ENCODE data around the gene TMEM212.

The TMEM212 gene

DNA sequence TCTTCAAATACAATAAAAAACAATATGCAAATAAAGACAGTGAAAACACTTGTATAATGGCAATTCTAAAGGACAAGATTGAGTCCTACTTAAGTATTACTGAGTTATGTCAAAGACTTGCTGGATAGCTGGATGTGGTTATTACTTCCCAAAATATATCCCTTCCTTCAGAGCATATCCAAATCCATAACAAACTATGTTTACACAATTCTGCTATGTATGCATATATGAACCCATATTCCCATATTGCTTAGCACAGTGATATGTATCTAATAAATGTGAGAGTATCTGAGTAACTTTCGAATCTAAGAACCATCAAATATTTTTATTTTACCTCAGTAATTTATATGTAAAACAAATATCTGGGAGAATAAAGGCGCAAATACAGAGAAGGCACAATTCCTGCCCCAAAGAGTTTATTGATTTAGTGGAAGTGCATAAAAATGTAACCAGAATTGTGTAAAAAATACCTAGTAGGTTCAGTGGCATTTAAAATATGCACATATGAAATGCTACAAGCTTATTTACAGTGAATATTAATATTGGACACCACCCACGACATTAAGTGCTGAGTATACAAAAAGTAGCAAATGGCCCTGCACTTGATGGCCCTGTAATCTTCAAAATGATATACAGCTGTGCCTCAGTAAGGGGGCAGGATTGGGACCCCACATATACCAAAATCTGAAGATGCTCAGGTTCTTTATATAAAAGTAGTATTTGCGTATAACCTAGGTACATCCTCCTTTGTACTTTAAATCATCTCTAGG lies 37.1 kb downstream of the TMEM212 start:
- H3K27me3 ChIP-seq (ENCODE audit: control insufficient read depth in 1 of 2, insufficient read depth in 2 of 2, low read length in 2 of 2), result no peaks in the 10 kb centered on the region
- no peak overlapping the region for H3K4me3 ChIP-seq (ENCODE audit: low read depth in 1 of 2, low read length in 2 of 2)
- H3K36me3 ChIP-seq (ENCODE audit: insufficient read depth, low read length), result no peaks in the 10 kb centered on the region
- peaks cover 9% of the 10 kb centered on the region for H3K4me1 ChIP-seq (ENCODE audit: insufficient read depth, low read length)
- H3K9ac ChIP-seq (ENCODE audit: low read length), result no peak overlapping the region
- H3K9me3 ChIP-seq (ENCODE audit: low read length), result no peaks in the 10 kb centered on the region
- no peak overlapping the region for H3K27ac ChIP-seq (ENCODE audit: low read depth, low read length)

- Histone ChIP-seq H3K4me1 (ENCODE audit: insufficient read depth, low read length) (peaks cover 6% of the 10 kb centered on the region), H3K9me3 (ENCODE audit: low read length) (no peaks in the 10 kb centered on the region)
These were observed 38.1 kb downstream of the TMEM212 start for GRCh38 chr3:171881251-171881650.

GRCh38 chr3:171883257-171883892 lies 40.2 kb downstream of the TMEM212 start:
- Histone ChIP-seq H3K4me3 (ENCODE audit: low read depth in 1 of 2, low read length in 2 of 2) (no peak overlapping the region), H3K9ac (ENCODE audit: low read length) (no peak overlapping the region)

More at GRCh38 chr3:171881251-171881650, 38.1 kb downstream of the TMEM212 start:
- no peak overlapping the region for H3K4me3 ChIP-seq (ENCODE audit: low read depth in 1 of 2, low read length in 2 of 2)
- no peak overlapping the region for H3K9ac ChIP-seq (ENCODE audit: low read length)
- H3K27me3 ChIP-seq (ENCODE audit: control insufficient read depth in 1 of 2, insufficient read depth in 2 of 2, low read length in 2 of 2), result no peaks in the 10 kb centered on the region
- no peaks in the 10 kb centered on the region for H3K36me3 ChIP-seq (ENCODE audit: insufficient read depth, low read length)
- H3K27ac ChIP-seq (ENCODE audit: low read depth, low read length), result no peak overlapping the region

DNA sequence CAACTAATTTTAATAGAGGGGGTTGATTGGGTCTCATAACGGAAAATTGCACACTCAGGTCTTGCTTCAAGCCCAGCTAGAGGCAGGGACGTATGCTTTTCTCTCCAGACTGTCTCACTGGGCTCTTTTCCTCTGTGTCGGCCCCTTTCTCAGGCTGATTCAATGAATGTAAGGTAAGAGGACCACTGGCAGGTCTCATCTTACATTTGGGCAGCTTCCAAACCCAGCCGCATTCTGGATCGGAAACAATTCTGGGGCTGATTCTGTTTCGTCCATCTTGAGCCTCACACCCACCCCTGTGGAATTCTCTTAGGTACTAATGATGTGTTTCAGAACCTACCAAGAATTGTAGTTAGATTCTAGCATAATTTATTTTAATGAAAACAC lies 40.7 kb downstream of the TMEM212 start:
- no peak overlapping the region for H3K9ac ChIP-seq (ENCODE audit: low read length)
- no peaks in the 10 kb centered on the region for H3K27me3 ChIP-seq (ENCODE audit: control insufficient read depth in 1 of 2, insufficient read depth in 2 of 2, low read length in 2 of 2)
- no peaks in the 10 kb centered on the region for H3K36me3 ChIP-seq (ENCODE audit: insufficient read depth, low read length)
- H3K4me1 ChIP-seq (ENCODE audit: insufficient read depth, low read length), result no peaks in the 10 kb centered on the region
- H3K27ac ChIP-seq (ENCODE audit: low read depth, low read length), result no peak overlapping the region
- H3K4me3 ChIP-seq (ENCODE audit: low read depth in 1 of 2, low read length in 2 of 2), result no peak overlapping the region
- H3K9me3 ChIP-seq (ENCODE audit: low read length), result no peaks in the 10 kb centered on the region

More at GRCh38 chr3:171883257-171883892, 40.2 kb downstream of the TMEM212 start:
- H3K27me3 ChIP-seq (ENCODE audit: control insufficient read depth in 1 of 2, insufficient read depth in 2 of 2, low read length in 2 of 2), result no peaks in the 10 kb centered on the region
- no peaks in the 10 kb centered on the region for H3K36me3 ChIP-seq (ENCODE audit: insufficient read depth, low read length)
- H3K9me3 ChIP-seq (ENCODE audit: low read length), result no peaks in the 10 kb centered on the region
- H3K27ac ChIP-seq (ENCODE audit: low read depth, low read length), result no peak overlapping the region
- H3K4me1 ChIP-seq (ENCODE audit: insufficient read depth, low read length), result no peaks in the 10 kb centered on the region

DNA sequence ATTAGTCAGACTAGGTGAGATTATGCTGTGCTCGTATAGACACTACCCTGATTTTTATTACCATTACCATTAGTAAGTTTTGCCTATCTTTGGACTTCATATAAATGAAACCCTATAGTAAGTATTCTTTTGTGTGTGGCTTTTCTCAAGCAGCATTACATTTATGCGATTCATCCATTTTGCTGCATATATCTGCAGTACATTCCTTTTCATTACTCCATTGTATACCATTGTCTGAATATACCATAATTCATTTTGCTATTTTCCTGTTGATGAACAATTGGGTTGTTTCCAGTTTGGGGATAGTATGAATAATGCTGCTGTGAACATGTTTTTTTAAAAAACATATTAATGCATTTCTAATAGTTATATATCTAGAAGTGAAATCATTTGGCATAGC lies 45.3 kb downstream of the TMEM212 start:
- Histone ChIP-seq H3K9ac (ENCODE audit: low read length) (no peak overlapping the region), H3K27me3 (ENCODE audit: control insufficient read depth in 1 of 2, insufficient read depth in 2 of 2, low read length in 2 of 2) (no peaks in the 10 kb centered on the region), H3K4me1 (ENCODE audit: insufficient read depth, low read length) (no peaks in the 10 kb centered on the region), H3K36me3 (ENCODE audit: insufficient read depth, low read length) (no peaks in the 10 kb centered on the region), H3K27ac (ENCODE audit: low read depth, low read length) (no peak overlapping the region), H3K4me3 (ENCODE audit: low read depth in 1 of 2, low read length in 2 of 2) (no peak overlapping the region), H3K9me3 (ENCODE audit: low read length) (no peaks in the 10 kb centered on the region)

DNA sequence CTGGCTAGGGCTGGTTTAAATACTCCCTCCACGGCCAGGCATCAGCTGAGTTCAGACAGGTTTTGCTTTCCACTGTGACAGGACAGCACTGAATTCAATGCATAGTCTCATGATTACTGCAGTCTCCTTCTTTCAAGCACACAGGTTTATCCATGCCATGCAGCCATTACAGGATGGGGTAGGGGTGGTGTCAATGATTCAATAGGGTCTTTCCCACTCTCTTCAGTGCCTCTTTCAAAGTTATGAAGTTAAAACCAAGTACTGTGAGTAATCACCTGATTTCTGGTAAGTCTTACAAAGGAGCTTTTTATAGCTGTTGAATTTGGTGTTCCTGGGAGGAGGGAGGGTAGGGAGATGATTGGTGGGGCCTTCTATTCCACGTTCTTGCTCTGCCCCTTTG lies 47.2 kb downstream of the TMEM212 start:
- Histone ChIP-seq H3K9me3 (ENCODE audit: low read length) (no peaks in the 10 kb centered on the region), H3K36me3 (ENCODE audit: insufficient read depth, low read length) (no peaks in the 10 kb centered on the region), H3K27me3 (ENCODE audit: control insufficient read depth in 1 of 2, insufficient read depth in 2 of 2, low read length in 2 of 2) (no peaks in the 10 kb centered on the region), H3K4me3 (ENCODE audit: low read depth in 1 of 2, low read length in 2 of 2) (no peak overlapping the region), H3K27ac (ENCODE audit: low read depth, low read length) (no peak overlapping the region), H3K9ac (ENCODE audit: low read length) (no peak overlapping the region), H3K4me1 (ENCODE audit: insufficient read depth, low read length) (no peaks in the 10 kb centered on the region)

DNA sequence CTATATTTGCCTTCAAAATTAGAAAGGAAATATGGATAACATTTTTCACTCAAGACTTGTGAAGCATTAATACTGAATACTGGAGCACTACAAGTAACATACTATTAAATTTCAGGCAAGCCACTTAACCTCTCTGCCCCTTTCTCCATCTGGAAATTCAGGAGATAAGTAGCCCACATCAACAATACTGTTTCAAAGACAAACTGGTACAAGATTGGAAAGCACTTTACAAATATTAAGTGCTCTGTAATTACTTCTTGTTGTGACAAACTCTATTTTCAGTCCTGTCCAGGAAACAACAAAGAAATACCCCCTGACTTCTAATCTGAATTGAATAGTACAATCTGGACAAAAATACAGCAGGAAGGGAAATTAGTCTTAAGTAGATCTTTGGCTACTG lies 49.3 kb downstream of the TMEM212 start:
- Histone ChIP-seq H3K36me3 (ENCODE audit: insufficient read depth, low read length) (no peaks in the 10 kb centered on the region), H3K4me3 (ENCODE audit: low read depth in 1 of 2, low read length in 2 of 2) (no peak overlapping the region), H3K27ac (ENCODE audit: low read depth, low read length) (no peak overlapping the region)

DNA sequence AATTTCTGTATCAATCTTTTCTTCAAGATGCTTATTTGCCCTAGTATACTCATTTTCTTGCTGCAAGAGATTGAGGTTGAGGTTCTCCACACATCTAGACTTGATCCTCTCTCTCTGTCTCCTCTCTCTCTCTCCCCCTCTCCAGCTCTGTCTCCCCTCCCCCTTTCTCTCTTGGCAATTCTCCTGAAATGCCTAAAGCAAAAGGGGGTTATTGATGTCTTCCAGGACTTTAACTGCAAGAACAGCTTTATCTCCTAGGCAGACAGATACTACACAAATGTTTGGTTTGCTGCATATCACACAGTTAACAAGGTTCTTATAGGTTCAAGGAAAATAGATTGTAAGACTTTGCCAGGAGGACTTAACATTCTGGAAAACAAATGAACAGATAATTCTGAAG lies 52.1 kb downstream of the TMEM212 start:
- Histone ChIP-seq H3K27ac (ENCODE audit: low read depth, low read length) (no peak overlapping the region), H3K27me3 (ENCODE audit: control insufficient read depth in 1 of 2, insufficient read depth in 2 of 2, low read length in 2 of 2) (no peaks in the 10 kb centered on the region), H3K9ac (ENCODE audit: low read length) (no peak overlapping the region), H3K4me1 (ENCODE audit: insufficient read depth, low read length) (no peaks in the 10 kb centered on the region), H3K36me3 (ENCODE audit: insufficient read depth, low read length) (no peaks in the 10 kb centered on the region), H3K9me3 (ENCODE audit: low read length) (no peaks in the 10 kb centered on the region), H3K4me3 (ENCODE audit: low read depth in 1 of 2, low read length in 2 of 2) (no peak overlapping the region)

More for the DNA sequence above, 49.3 kb downstream of the TMEM212 start:
- Histone ChIP-seq H3K27me3 (ENCODE audit: control insufficient read depth in 1 of 2, insufficient read depth in 2 of 2, low read length in 2 of 2) (no peaks in the 10 kb centered on the region), H3K4me1 (ENCODE audit: insufficient read depth, low read length) (no peaks in the 10 kb centered on the region), H3K9ac (ENCODE audit: low read length) (no peak overlapping the region), H3K9me3 (ENCODE audit: low read length) (no peaks in the 10 kb centered on the region)

- no peaks in the 10 kb centered on the region for H3K4me1 ChIP-seq (ENCODE audit: insufficient read depth, low read length)
- H3K27ac ChIP-seq (ENCODE audit: low read depth, low read length), result no peak overlapping the region
- no peaks in the 10 kb centered on the region for H3K27me3 ChIP-seq (ENCODE audit: control insufficient read depth in 1 of 2, insufficient read depth in 2 of 2, low read length in 2 of 2)
- no peaks in the 10 kb centered on the region for H3K36me3 ChIP-seq (ENCODE audit: insufficient read depth, low read length)
- H3K4me3 ChIP-seq (ENCODE audit: low read depth in 1 of 2, low read length in 2 of 2), result no peak overlapping the region
- H3K9me3 ChIP-seq (ENCODE audit: low read length), result no peaks in the 10 kb centered on the region
- H3K9ac ChIP-seq (ENCODE audit: low read length), result no peak overlapping the region
These were observed 52.8 kb downstream of the TMEM212 start for GRCh38 chr3:171895900-171896299.

DNA sequence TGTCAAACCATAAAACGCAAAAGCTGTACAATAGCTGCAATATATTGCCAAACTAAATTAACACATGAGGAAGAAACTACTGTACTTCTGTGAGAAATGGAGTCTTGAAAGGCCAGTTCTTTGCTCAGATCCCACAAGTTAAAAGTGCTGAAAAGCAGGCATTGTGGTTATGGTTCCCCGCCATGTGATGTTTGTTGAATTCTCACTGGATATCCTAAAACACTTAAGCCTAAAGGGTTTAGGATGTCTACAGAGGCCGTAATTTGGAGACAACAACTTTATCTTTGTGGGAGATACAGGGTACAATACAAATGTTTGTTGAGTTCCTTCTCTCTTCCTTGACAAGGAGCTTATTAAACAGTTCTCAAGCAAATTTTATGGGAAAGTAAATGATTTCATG lies 53.2 kb downstream of the TMEM212 start:
- no peak overlapping the region for H3K9ac ChIP-seq (ENCODE audit: low read length)
- no peaks in the 10 kb centered on the region for H3K27me3 ChIP-seq (ENCODE audit: control insufficient read depth in 1 of 2, insufficient read depth in 2 of 2, low read length in 2 of 2)
- no peak overlapping the region for H3K27ac ChIP-seq (ENCODE audit: low read depth, low read length)

GRCh38 chr3:171898192-171898591 lies 55.0 kb downstream of the TMEM212 start:
- Histone ChIP-seq H3K4me1 (ENCODE audit: insufficient read depth, low read length) (no peaks in the 10 kb centered on the region), H3K9me3 (ENCODE audit: low read length) (no peaks in the 10 kb centered on the region), H3K36me3 (ENCODE audit: insufficient read depth, low read length) (no peaks in the 10 kb centered on the region), H3K27me3 (ENCODE audit: control insufficient read depth in 1 of 2, insufficient read depth in 2 of 2, low read length in 2 of 2) (no peaks in the 10 kb centered on the region), H3K9ac (ENCODE audit: low read length) (no peak overlapping the region), H3K27ac (ENCODE audit: low read depth, low read length) (no peak overlapping the region), H3K4me3 (ENCODE audit: low read depth in 1 of 2, low read length in 2 of 2) (no peak overlapping the region)

More for the DNA sequence above, 53.2 kb downstream of the TMEM212 start:
- H3K4me1 ChIP-seq (ENCODE audit: insufficient read depth, low read length), result no peaks in the 10 kb centered on the region
- H3K4me3 ChIP-seq (ENCODE audit: low read depth in 1 of 2, low read length in 2 of 2), result no peak overlapping the region
- no peaks in the 10 kb centered on the region for H3K9me3 ChIP-seq (ENCODE audit: low read length)
- no peaks in the 10 kb centered on the region for H3K36me3 ChIP-seq (ENCODE audit: insufficient read depth, low read length)

DNA sequence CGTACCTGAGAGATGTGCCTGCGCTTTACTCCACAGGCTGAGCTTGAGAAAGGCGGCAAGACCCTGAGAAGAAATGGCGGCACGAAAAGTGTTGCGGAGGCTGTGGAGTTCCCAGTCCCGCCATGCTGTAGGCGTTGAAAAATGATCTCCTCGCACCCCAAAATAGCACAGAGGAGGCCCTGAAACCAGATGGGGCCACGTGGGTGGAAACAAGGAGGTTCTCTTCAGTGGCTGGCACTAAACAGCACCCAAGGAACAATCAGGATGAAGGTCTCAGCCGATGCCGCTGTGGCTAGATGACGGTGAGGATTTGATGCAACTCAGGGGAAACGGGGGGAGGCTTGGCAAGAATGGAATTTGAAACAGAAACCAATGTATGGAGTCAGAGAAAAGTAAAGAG lies 57.3 kb downstream of the TMEM212 start:
- H3K27me3 ChIP-seq (ENCODE audit: control insufficient read depth in 1 of 2, insufficient read depth in 2 of 2, low read length in 2 of 2), result no peaks in the 10 kb centered on the region
- no peaks in the 10 kb centered on the region for H3K36me3 ChIP-seq (ENCODE audit: insufficient read depth, low read length)
- no peaks in the 10 kb centered on the region for H3K4me1 ChIP-seq (ENCODE audit: insufficient read depth, low read length)
- H3K9ac ChIP-seq (ENCODE audit: low read length), result no peak overlapping the region
- no peaks in the 10 kb centered on the region for H3K9me3 ChIP-seq (ENCODE audit: low read length)
- no peak overlapping the region for H3K4me3 ChIP-seq (ENCODE audit: low read depth in 1 of 2, low read length in 2 of 2)
- no peak overlapping the region for H3K27ac ChIP-seq (ENCODE audit: low read depth, low read length)

Data from muscle layer of colon (tissue), 2 donors.